HPDE6-E6E7 (cell line): ENCODE data around the gene IGF2R.
"Not testable (repeated sequence)": the region's sequence is repeated elsewhere in the genome, so short reads cannot be mapped to it uniquely, and the experiment has no call there.

ENCODE experiments used
- DNase-seq: peaks from one replicate; pipeline ENCODE4 v3.0.0; 2011; ENCODE audit warnings: missing footprints; ENCODE audit errors: extremely low spot score

Gene IGF2R

GRCh38 chr6:159951772-159952171 is 17.1 kb upstream of the IGF2R start:
- DNase-seq, result no peak

DNA sequence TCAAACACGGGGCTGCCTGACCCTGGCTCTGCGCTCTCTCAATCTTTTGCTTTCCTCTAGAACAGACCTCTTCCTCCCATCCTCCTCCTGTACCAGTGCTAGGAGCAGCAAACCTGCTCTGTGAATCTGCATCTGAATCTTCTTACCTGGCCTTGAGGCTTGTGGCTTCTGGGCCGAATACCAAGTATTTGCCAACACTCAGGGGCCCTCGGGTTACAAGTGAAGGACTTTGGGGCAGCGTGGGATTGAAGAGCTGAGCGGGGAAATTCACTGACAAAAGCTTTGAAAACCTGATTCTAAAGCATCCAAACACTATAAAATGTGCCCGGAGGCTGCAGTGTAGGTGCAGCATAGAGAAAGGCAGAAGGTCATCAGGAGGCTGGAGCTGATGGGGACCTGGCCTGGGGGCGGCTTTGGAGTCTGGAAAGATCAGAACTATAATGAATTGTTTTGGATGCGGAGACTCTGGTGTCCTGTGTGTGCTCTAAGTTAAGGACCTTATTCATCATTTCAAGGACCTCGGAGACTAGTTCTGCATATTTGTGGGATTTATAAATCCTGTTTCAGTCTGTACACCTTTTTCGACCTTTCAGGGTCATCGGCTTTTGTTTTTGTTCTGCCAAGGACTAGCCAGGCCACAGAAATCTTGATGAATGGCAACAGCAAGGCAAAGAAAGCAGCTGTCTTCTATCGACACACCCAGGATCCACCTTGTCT is 16.4 kb upstream of the IGF2R start:
- DNase-seq, result no peak

GRCh38 chr6:159953091-159953601 is 15.7 kb upstream of the IGF2R start:
- no peak for DNase-seq

- DNase-seq, result no peak
Observed at GRCh38 chr6:159955945-159956361, 12.9 kb upstream of the IGF2R start.

DNA sequence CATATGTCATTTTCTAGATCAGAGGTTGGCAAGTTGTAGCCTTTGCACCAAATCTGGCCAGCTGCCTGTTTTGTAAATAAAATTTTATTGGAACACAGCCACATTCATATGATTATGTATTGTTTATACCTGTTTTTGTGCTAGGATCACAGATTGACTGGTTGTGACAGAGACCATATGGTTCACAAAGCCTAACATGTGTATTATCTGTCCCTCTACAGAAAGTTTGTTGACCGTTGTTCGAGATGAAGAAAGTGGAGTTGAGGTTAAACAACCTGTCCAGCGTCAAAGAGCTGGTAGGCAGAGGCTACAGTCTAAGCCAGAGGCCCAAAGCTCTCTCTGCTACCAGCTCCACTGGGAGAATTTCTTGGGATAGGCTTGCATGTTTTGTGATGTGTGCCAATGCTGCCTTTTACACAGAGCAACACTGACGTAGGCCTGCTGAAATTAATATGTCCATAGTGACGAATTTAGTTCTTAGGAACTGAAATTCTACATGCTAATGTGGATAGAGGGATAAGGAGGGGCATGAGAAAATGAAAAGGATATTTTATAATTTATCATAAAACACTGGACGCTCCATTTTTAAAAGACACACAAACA is 11.7 kb upstream of the IGF2R start:
- DNase-seq, result no peak

DNA sequence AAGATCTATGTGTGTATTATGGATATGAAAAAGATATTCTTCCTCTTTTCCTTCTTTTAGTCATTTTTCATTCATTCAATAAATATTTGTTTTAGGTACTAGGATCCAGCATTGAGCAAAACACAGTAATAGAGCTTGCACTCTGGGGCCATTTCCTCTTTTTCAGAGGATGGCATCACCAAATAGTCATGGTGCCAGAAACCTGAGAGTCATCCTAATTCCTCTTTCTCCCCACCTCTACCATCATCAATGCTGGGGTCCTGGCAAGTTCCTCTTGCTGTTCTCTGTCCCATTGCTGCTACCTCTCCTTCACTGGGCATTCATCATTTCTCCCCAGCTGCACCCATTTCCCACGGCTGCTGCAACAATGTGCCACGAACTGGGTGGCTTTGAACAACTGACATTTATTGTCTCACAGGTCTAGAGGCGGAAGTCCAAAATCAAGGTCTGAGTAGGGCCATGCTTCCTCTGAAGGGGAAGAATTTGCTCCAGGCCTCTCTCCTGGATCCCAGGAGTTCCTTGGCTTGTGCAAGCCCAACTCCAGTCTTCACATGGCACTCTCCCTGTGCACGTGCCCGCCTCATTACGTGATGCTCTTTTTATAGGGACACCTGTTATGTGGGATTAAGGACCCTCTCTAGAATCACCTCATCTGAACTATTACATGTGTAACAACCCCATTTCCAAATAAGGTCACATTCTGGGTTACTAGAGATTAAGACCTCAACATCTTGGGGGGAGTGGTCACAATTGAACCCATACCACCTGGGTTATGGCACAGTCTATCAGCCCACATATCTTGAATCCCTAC is 9.5 kb upstream of the IGF2R start:
- no peak for DNase-seq

GRCh38 chr6:159959976-159960384 is 8.9 kb upstream of the IGF2R start:
- DNase-seq, result no peak

- no peak for DNase-seq
Observed at GRCh38 chr6:159960485-159960884, 8.4 kb upstream of the IGF2R start.

DNA sequence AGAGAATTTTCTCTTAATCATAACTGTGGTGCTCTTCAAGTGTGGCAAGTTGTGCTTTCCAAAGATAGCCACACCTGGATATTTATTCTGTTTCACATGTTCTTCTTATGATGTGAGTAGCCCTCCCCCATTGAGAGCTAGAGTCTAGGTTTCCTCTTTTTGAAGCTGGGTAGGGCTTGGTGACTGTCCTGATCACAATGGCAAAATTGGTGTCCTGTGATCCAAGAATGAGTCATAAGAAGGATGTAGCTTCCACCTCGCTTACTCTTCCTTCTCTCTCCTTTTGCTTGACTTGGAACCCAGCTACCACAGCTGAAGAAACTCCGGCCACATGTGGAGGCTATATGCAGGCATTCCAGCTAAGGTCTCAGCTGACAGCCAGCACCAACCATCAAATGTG is 7.4 kb upstream of the IGF2R start:
- no peak for DNase-seq

DNA sequence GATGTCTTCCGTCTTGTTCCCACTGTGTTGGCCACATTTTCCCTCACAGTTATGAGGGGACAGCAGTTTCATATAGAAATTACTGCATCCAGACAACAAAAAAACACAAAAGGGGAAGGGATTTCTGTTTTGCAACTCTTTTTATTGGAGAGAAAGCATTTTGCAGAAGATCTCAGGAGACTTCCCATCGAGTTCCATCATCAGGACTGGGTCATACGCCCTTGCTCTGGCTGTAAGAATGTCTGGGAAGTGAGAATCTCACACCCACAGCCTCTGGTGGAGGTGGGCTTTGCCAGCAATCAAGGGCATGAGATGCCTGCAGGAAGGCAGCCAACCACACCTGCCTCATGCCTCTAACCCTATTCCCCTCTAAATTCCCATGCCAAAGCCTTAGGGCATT is 5.8 kb upstream of the IGF2R start:
- DNase-seq, result no peak

DNA sequence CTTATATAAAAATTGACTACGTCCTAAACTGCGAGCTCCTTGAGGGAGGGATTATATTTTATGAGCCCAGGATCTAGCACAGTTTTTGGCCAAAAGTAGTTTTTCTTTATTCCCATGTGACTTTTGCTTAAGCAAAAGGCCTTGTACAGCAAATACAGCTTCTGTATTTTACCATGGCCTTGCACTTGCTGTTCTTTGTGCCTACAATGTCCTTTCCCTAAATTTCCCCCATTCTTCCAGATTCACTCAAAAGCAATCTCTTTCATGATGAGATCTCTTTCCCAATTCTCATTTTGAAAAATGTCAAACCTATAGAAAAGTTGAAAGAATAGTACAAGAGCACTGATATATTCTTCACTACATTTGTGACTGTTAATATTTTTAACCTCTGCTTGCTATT is 4.8 kb upstream of the IGF2R start:
- no peak for DNase-seq

GRCh38 chr6:159966339-159966738 is 2.5 kb upstream of the IGF2R start:
- DNase-seq, result no peak

DNA sequence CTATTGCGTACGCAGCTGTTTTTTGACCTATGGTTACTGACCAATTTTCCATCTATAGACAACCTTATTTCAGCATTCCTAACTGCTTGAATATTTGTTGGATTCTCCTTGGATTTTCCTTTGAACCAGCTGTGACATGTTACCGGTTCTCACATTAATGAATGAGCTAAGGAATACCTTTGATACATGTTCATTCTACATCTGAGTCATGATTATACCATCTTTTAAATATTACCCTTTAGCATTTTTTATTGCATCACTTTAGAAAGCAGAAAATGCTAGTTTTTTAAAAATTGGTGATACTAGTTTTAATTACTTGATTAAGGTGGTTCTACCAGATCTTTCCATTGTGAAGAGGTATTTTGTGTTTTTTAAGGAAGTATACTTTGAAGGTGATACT is 1.9 kb upstream of the IGF2R start:
- no peak for DNase-seq

GRCh38 chr6:159967621-159968020 is 1.3 kb upstream of the IGF2R start:
- not testable (repeated sequence) for DNase-seq

DNA sequence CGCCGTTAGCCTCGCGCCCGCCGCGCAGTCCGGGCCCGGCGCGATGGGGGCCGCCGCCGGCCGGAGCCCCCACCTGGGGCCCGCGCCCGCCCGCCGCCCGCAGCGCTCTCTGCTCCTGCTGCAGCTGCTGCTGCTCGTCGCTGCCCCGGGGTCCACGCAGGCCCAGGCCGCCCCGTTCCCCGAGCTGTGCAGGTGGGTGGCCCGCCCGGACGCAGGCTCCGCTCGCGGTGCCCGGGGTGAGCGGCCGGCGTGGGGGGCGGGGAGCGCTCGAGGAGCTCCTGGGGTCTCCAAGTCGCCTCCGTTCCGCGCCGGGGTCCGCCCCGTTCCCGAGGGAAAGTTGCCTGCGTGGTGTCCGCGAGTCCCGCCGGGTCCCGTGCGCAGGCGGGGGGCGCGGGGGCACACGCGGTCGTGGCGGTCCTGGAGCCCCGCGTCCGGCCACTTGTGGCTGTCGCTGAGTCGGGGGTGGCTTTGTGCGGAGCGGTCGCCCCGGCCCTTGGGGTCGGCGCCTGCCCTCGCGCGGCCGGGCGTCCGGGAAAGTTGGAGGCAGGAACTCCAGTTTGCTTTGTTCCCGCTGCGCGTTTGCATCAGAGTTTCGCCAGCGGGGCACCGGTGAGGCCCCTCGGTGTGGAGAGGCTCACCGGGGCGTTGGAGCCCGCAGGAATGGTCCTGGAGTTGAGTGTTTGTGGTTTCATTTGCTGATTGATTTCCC is 476 bp downstream of the IGF2R start:
- DNase-seq, result no peak

DNA sequence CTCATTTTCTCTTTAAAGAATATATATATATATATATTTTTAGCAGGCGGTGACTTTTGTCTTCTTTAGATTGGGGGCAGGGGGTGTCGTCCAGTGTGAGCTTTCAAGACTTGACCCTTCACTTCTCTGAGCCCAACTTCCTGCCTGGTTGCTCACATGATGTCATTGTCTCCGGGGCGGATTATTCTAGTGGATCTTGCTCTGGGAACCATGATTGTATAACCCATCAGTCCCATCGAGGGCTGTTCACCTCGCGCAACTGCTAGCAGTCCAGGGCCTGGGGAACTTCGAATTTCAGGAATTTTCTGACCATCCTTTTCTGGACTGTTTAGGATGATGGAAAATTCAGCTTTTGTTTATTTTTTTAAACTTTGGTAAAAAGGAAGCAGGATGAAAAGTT is 1.0 kb downstream of the IGF2R start:
- DNase-seq, result no peak

DNA sequence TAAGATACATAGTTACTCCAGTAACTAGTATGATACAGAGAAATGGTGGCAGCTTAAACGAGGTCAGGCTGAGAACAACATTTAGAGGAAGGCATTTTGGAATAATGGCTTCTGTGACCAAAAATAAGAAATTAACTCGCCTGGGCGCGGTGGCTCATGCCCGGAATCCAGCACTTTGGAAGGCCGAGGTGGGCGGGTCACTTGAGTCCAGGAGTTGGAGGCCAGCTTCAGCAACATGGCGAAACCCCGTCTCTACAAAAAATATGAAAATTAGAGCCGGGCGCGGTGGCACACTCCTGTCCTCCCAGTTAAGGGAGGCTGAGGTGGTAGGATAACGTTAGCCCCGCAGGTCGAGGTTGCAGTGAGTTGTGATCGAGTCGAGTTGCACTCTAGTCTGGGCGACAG is 1.8 kb downstream of the IGF2R start:
- DNase-seq, result no peak

GRCh38 chr6:159971341-159972178 is 2.7 kb downstream of the IGF2R start:
- no peak for DNase-seq

DNA sequence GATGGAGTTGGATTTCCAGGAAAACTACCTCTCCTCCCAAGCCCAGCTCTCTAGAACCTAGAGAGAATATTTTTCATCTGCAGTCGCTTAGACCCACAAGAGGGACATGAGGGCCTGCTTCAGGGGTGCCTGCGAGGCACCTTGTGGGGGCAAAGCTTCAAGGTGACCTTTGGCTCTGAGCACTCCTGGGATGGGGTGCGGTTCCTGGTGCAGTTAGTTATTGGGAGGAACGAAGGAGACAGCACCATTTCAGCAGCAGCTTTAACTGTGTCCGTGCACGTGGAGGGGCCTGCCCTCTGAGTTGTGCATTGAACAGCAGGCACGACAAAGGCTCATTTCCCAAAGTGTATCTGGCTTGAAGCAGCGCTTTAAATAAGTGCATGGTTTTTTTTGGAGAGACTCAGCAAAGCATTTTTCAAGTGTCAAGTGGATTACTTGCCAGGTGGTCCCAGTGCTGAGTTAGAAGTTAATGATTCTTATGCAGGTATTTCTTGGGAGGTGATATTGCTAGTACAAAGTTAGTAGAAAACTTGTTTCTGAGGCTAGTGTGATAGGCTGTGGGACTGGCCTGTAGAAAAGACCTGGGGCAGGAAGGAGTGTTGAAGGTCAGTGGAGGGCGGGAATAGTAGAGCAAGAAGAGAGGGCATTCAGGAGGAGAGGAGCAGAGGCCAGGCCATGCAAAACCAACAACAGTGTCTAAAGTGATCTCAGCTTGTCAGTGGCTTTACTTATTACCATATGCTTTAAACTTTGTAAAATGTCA is 3.8 kb downstream of the IGF2R start:
- no peak for DNase-seq

DNA sequence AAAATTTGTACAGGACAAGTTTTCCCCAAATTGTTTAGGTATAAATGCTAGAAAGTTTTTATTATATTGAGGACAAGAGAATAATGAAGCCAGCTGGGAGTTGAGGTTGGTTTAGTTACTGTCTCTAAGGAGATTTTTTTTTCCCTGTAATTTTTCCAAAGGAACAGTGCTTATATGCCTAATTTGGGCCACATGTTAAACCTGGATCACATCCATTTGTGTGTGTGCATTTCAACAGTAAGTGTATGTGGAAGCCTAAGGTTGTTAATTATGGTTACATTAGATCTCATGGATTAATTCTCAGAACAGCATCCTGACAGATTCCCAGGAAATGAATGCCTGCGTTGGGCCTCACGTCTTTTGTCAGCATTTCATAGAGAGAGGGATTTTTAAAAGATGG is 4.5 kb downstream of the IGF2R start:
- no peak for DNase-seq
